NOMO-1 (cell line): ENCODE measurements around the gene SNAI1.
"Not testable (repeated sequence)": the region's sequence is repeated elsewhere in the genome, so short reads cannot be mapped to it uniquely, and the experiment has no call there.

Experiments
- DNase-seq, 2 experiments: peaks; one replicate each; lab custom pipeline; 2025; ENCODE audit not compliant: unreplicated experiment in 2 of 2; lab: John Stamatoyannopoulos, UW

Gene SNAI1

GRCh38 chr20:49961413-49961812, 21.4 kb upstream of the SNAI1 start:
- no peak for DNase-seq

GRCh38 chr20:49964964-49965780, 17.6 kb upstream of the SNAI1 start:
- DNase-seq, result peak in 1 of 2 experiments; percentile 26

- peak in 1 of 2 experiments; percentile 23 for DNase-seq
Observed at GRCh38 chr20:49965781-49966305, 16.9 kb upstream of the SNAI1 start.

DNA sequence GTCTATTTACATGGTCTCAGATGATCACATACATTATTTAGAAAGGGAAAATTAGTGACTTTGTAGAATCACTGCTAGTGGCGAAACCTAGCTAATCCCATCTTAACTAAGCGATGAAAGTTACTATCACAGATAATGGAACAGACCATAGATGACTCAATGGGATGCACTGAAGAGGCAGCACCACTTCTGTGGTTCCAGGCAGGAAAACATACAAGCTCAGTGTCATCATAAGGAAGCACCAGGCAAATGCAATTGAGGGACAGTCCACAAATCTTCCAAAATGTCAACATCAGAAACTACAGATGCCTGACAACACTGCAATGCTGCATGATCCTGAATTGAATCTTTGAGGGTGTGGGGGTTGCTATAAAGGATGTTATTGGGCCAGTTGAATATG, 15.9 kb upstream of the SNAI1 start:
- no peak for DNase-seq

DNA sequence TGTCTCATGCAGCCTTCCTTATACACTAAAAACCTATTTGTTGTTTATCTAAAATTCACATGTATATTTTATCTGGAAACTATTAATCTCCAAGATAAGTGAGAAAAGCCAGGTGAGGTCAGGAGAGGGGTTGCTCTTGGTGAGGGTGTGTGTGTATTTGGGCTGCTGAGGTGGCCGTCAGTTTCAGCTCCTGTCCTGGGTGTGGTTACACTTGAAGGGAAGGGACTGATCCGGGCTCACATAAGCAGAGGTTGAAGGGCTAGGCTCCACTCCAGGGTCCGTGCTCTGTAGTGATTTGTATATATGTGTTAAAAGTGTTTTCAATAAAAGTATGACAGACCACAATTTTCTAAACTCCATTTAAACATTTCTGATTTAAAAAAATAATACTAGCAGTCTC, 13.5 kb upstream of the SNAI1 start:
- no peak for DNase-seq

GRCh38 chr20:49969946-49970345, 12.8 kb upstream of the SNAI1 start:
- no peak for DNase-seq

- no peak for DNase-seq
Observed at GRCh38 chr20:49970498-49970897, 12.3 kb upstream of the SNAI1 start.

DNA sequence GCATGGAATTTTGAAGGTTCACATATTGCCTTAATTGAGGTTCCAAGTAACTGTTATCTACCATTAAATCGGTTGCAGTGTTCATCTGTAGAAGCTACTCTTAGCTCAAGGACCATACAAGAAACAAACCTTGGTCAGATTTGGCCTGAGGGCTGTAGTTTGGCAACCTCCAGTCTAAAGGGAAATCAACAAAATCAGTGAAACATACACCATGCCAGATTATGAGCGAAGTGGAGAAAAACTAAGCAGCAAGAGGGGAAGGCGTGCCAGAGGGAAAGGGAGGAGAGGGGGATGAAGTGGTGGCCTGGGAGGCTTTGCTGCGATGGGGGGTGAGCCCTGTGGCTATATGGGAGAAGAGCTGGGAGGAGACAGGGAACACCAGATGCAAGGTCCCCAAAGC, 8.8 kb upstream of the SNAI1 start:
- DNase-seq, result no peak

- DNase-seq, result no peak
Observed at GRCh38 chr20:49976542-49976941, 6.2 kb upstream of the SNAI1 start.

- not testable (repeated sequence) for DNase-seq
Observed at GRCh38 chr20:49977740-49978139, 5.0 kb upstream of the SNAI1 start.

- no peak for DNase-seq
Observed at GRCh38 chr20:49978685-49979029, 4.1 kb upstream of the SNAI1 start.

GRCh38 chr20:49979030-49979832, 3.5 kb upstream of the SNAI1 start:
- no peak for DNase-seq

GRCh38 chr20:49980140-49981008, 2.4 kb upstream of the SNAI1 start:
- no peak for DNase-seq

GRCh38 chr20:49981218-49982071, 1.3 kb upstream of the SNAI1 start:
- no peak for DNase-seq

GRCh38 chr20:49982072-49982345, 771 bp upstream of the SNAI1 start:
- no peak for DNase-seq

DNA sequence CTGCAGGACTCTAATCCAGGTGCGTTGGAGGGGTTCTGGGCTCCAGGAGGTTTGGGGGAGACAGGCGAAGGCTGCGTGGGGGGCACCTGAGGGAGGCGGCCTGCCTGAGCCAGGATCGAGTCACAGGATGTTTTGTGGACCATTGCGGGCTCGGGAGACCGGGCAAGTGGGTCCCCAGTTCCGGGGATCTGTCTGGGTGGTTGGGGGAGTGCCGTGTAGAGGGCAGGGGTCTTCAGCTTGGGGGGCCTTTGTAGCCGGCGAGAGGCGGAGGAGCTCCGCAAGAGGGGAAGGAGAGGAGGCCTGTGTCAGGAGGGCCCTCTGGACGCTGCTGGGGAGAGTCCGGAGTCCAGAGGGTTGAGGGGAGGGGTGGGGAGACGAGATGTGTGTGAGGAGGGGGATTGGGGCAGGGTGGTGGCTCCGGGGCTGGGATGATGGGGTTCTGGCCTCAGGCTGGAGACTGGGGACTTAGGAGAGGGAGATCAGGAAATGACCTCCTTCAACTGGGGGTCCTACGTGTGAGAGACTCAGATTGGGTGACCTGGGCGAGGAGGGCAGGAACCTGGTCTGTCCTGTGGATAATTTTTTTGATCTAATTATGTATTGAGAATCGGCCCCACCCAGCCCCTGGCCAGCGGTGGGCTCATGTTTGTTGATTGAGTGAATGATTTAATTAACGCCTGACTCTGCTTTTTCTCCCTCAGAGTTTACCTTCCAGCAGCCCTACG, 505 bp downstream of the SNAI1 start:
- no peak for DNase-seq

- DNase-seq, result no peak
Observed at GRCh38 chr20:49983848-49984408, 1.1 kb downstream of the SNAI1 start.

- no peak for DNase-seq
Observed at GRCh38 chr20:49984426-49985153, 1.8 kb downstream of the SNAI1 start.

DNA sequence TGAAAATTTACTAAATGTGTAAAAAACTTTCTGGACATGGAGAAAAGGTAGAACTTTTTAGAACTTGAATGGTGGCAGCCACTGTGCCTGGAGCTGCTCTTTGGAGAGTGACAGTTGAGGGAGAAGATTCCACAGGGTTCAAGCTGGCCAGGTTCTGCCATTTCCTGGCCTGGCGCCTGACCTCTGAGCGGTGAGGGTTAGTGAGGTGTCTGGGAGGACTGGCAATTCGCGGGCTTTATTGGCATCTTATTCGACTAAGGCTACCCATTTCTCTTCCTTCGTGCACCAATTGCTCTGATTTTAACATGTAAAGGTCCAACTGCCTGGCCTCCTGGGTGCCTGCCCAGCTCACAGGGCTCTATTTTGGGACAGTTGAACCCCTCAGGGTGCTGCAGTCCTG, 2.4 kb downstream of the SNAI1 start:
- no peak for DNase-seq
